Measurements from ENCODE around the gene STX10.

Gene STX10

DNA sequence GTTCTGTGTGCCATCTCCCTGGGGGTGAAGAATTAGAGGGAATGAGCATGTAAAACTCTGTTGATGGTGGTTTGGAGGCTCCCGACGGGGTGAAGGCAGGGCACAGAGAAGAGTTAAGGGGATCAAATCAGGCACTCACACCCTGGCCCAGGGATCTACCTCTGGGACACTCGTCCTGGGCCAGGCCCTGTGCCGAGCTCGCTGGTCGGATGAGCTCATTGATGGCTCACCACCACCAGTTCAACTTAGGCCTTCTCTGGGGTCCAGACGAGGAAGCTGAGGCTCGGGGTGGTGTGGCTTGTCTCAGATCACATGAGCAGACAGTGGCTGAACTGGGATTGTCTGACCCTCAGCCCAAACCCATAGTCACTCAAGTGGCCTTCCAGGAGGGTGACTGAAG, 30.5 kb downstream of the STX10 start:
- no peak for DNase-seq (ENCODE audit: low read depth in 3 of 3)

DNA sequence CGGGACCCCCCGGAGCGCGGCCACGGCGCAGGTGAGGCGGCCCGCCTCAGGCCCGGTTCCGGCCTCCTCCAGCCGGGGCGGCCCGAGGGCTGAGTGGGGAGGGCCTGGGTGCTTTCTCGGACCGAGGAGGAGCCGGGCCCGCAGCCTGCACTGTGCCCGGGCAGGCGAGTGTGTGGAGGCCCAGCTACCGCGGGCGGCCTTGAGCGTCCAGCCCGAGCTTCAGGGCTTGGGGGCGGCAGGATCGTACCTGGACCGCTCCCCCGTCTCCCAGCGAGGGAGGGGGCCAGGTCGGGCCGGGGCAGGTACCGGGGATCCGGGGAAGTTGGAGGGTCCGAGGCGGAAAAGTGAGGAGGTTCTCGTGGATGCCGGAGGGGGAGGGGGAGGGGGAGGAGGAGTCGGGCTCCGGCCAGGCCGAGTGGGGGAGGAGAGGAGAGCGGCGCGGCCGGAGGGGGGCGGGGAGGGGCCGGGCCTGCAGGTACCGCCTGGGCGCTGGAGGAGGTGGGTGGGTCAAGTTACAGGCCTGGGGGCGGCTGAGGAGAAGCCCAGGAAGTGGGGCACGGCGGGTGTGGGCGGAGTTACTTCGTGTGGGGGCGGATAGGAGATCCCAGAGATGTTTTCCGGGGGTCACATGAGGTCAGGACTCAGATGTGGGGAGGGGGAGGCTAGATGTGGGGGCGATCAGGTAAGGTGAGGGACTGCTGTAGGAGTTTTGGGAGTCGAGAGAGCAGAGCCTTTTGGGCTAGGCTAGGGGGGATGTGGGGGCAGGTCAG, 31.6 kb downstream of the STX10 start:
- DNase-seq (ENCODE audit: low read depth in 3 of 3): no peak

DNA sequence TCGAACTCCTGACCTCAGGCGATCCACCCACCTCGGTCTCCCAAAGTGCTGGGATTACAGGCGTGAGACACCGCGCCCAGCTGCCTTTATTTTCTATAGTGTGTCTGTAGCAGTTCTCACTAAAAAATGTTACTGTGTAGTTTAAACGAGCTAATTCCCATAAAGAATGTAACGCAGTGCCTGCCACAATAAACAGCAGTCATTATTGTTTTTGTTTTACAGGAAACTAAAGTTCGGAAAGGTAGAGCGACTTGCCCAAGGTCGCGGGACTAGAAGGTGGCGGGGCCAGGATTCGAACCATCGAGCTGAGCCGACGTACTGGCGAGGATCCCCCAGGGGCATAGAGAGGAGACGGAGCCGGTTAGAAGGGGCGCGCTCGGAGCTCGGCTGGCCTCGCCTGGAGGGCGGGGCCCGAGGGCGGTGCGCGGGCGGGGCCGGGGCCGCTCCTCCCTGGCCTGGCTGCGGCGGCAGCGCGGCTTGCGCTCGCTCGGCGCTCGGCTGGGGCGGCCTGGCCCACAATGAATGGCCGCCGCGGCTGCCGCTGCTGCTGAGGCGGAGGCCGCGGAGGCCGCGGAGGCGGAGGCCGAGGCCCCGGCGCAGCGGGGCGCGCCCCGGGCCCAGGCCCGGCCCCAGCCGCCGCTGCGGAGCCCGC, 32.3 kb downstream of the STX10 start, which contains the start of gene NACC1:
Gene NACC1, plus strand, starts transcription at position 493 of the 652 bp plus-strand sequence. CDS start 16,944 bp downstream, outside the sequence.
- DNase-seq (ENCODE audit: low read depth in 3 of 3): peak; percentile 85 to 87 (median 87)

DNA sequence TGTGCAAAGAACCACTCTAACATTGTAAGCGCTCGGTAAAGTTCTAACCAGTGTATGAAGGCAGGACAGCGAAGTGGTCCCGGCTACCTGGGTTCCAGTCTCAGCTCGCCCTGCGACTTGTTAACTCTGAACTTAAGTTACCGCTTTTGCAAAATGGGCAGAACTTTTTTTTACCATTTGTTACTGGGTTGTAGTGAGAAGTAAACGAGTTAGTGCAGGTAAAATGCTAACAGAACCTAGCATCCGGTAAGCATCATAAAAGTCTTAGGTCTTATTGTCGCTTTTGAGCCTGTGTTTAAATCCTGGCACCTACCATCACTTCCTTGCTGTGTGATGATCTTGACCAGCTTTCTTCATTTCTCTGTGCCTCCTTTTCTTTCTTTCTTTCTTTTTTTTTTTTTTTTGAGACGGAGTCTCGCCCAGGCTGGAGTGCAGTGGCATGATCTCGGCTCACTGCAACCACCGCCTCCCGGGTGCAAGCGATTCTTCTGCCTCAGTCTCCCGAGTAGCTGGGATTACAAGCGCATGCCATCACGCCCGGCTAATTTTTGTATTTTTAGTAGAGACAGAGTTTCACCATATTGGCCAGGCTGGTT, 32.9 kb downstream of the STX10 start:
- DNase-seq (ENCODE audit: low read depth in 3 of 3): no peak

DNA sequence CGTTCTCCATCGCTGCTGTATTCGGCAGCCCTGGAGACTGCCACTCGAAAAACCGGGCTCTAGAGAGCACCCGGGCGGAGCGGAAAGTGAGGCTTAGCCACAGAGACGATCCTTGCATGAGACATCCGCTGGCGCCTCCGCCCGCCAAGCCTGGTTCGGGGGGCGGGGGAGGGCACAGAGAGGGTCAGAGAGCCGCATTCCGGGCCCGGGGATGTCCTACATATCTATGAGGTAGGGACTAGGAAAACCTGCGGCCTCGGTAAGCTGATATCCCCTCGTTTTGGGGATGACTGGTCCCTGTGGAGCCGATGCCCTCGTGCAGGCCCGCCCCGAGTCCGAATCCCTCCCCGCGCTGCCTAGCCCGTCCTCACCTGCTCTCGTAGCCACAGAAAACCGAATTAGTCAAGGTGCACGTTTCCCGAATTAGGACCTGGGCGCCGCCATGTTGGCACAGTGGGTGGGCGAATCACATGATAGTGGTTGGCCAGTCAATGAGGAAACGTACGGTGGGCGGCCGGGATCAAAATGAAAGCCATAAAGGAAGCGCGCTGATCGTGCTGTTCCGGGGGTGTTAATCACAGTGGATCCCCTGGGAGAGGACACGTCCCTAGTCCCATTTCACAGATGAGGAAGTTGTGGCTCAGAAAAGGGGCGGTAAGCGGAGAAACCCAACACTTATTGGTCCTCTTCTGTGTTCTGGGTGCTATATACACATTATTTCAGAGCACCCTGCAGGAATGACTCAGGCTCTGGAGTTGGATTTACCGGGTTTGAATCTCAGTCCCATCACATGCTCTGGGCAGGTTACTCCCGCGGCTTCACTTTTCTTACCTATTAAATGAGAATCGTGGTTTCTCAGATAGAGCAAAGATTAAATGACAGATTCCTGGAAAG, 33.6 kb downstream of the STX10 start, which contains the start of gene TRMT1:
Gene TRMT1, minus strand, starts transcription at position 459 of the 894 bp plus-strand sequence. Its CDS starts 341 bp downstream, at position 118.
- DNase-seq (ENCODE audit: low read depth in 3 of 3): peak; percentile 88 to 91 (median 90)

DNA sequence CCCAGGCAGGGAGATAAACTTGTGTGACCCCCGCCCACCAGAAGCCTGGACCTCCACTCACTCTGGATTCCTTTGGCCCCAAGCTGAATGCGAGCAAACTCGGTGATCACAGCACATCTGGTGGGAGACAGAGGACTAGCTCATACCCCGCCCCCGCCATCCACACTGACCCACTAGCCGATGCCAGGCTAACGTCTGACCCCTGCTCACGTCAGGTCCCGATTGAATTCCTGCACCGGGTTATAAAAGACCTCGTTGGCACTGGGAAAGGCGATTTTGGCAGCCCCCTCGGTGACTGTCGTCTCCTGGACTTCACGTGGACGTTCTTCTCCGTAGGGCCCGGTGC, 34.3 kb downstream of the STX10 start:
- no peak for DNase-seq (ENCODE audit: low read depth in 3 of 3)

DNA sequence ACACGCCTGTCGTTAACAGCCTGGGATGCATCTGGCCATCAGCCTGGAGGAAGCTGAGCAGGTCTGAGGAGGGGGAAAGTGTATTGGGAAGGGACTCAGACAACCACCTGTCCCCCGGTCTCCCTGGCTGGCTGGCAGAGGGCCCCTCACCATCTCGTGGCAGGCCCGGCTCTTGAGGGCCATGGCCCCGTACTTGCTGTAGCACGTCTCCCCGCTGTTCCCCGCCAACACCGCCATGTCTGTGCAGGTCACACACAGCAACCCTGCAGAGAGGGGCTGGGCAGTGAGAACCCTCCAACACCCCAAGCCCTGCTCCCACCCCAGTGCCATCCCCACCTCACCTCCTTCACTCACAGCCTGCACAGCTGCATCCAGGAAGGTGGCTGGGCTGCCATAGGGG, 37.6 kb downstream of the STX10 start:
- no peak for DNase-seq (ENCODE audit: low read depth in 3 of 3)

DNA sequence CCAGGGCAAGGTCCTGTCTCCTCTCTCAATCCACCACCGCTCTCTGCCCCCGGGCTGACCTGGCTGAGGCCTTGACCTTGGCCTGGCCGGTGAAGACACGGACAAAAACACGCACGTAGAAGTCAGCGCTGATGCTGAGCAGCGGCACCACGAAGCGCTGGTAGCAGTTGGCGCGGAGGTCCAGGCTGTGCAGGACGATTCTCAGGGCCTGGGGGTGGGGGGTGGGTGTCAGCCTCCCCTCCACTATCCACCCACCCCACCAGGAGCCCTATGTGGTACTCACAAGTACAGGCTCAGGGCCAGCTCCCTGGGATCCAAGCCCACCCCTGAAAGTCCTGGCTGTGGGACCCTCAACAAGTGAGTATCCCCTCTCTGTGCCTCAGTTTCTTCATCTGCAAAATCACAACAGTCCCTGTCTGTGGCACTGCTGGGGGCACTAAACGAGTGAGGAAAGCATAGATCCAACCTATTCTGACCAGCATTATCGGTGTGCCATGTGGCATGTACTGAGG, 40.0 kb downstream of the STX10 start:
- DNase-seq (ENCODE audit: low read depth in 3 of 3): no peak

DNA sequence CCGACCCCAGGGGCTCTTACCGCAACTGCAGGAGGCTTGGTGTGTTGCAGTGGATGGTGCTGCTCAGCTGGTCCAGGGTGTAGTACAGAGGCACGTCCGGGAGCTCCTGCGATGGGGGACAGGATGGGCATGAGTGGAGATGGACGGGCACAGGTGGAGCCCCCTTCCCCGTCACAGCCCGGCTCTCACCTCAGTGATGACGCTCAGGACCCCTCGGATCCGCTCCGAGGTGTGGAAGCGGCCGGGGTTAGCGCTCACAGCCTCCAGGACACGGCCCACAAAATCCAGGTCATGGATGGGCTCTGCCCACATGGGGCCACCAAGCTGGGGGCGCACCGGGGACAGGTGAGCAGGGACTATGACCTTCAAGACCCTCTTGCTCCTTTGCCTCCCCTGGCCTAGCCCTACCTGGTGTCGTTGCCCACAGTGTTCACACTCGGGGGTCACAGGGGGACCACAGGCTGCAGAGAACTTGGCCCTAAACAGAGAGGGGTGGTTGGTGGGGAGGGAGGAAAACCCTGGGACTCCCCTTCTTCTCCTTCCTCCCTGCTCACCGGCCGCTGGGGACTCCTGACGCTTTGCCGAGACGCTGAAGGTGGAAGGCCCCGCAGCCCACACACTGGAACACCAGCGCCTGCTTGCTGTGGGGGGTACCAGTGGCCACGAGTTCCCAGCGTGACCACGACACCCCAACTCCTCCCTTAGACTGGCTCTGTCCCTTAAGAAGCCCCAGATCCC, 40.6 kb downstream of the STX10 start:
- DNase-seq (ENCODE audit: low read depth in 3 of 3): no peak

DNA sequence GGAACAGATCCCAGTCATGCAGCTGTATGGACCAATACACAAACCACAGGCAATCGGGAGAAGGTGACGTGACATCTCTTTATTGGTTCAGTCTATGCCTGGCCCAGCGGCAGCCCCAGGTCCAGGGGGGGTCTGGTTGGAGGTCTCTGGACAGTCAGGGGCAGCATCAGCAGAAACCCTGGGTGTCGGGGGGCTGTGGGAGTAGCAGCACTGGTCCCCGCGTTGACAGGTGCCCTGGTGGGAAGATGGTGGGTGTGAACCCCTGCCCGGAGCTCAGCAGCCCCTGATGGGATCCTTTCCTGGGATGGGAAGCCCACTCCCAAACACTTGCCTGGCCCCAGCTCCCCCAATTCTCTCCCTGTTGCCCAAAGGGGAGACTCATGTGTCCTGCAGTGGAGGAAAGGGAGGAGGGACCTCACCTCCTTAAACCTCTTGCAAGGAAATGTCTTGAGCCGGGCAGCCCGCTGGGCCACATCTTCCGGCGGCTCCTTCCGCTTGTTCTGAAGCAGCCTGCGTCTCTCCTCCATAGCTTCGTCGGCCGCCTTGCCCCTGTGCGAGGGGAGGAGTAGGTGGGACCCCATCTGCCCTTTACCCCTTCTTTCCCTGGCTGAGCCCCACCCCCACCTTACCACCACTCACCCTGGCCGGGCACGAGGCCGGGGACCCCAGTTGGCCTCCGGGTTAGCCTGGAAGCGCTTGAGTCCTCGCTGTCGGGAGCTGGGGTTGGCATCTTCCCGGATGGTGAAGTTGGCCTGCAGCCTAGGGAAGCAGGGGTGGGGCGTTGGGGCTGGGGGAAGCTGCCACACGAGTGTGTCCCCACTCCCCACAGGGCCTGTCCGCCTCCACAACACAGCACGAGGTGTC, 45.1 kb downstream of the STX10 start:
- DNase-seq (ENCODE audit: low read depth in 3 of 3): no peak

DNA sequence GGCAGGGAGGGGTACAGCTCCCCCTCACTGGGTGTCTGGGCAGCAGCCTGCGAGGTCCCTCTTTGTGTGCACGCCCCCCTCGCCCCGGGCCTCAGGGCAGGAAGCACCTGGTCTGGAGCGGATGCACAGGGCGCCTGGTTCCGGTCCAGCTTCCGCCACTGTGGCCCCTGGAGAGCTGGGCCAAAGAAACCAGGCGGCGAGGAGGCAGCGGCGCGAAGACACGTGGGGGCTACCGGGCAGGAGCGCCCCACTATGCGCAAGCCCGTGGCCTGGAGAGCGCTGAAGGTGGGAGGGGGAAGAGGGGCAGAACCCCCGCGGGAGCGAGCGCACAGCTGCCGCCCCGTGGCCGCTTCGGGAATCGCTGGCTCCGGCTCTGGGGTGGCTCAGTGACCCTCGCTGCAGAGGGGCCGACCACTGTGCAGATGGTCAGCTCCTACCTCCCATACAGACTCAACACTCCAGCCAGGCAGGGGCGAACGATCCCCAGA, 45.8 kb downstream of the STX10 start:
- DNase-seq (ENCODE audit: low read depth in 3 of 3): peak; percentile 38 to 65 (median 54)

DNA sequence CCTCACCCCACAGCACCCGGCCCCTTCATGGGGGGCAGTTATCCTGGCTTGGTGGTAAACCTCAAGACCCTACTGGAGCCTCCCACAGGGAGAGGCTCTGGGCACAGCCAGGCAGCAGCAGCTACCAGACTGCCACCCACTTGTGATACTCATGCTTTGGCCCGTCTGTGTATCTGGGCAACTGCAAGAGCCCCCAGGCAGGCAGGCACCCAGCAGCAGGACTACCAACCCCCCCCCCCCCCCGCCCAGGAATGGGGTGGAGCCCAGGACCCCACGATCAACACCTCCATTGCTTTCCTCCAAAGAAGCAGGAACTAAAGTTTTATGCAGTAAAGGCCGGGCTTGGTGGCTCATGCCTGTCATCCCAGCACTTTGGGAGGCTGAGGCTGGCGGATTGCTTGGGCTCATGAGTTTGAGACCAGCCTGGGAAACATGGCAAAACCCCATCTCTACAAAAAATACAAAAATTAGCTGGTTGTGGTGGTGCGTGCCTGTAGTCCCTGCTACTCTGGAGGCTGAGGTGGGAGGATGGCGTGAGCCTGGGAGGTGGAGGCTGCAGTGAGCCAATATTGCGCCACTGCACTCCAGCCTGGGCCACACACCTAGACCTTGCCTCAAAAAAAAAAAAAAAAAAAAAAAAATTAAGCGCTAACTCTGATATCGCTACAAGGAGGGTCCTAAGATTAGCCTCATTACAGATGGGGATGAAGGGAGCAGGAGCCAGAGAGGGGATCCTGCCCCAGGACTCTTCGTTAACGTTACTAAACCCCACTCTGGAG, 46.4 kb downstream of the STX10 start:
- DNase-seq (ENCODE audit: low read depth in 3 of 3): no peak

DNA sequence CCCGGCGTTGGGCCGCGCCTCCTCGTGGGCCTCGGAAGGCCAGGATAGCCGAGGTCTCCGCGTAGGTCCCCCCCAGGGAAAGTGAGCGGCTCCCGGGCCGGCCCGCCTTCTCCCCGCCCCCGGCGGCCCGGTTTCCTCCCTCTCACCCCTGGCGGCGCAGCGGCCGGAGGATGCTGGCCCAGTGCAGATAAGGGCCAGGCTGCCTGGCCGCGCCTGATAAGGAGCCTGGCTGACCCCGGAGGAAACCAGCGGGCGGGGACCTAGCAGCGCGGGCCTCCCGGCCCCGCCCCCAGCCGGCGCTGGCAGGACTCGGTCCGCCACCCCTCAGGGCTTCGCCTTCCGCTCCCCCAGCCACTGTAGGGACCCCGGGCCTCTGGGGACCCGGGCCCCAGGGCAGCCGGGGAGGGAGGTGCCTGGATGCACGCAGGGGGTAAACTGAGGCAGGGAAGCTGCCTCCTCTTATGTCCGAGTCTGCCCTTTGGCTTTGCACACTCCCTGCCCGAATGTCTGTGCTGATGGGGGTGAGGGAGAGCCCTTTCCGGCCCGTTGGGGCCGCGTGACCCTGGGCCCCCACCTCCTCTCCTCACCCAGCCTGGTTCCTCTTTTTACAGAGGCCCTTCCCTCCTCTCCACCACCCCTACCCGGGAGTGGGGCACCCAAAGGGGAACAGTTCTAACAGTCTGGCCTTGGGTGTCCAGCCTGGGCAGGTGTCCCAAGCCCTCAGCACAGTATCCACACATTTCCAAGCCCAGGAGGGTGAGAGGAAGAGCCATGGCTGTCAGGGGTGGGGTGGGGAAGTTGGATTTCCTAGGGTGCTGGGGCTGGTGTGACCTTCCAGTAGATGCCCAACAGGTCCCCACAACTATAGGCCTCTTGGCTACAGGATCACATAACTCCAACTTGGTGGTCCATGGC, 47.3 kb downstream of the STX10 start, which contains the start of gene LYL1:
Gene LYL1, minus strand, starts transcription at position 193 of the 915 bp plus-strand sequence. CDS start 1,687 bp downstream, outside the sequence.
- DNase-seq (ENCODE audit: low read depth in 3 of 3): no peak

DNA sequence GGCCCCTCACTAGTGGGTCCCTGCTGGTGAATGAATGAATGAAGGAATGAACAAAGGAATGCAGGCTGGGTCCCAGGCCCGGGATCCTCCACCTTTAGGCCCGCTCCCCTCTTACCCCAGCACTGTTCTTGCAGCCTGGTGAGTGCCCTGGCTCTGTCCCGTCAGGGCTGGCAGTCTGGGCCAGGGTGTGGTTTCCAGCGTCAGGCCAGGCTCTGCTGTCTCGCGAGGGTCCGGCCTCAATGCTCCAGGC, 47.8 kb downstream of the STX10 start:
- DNase-seq (ENCODE audit: low read depth in 3 of 3): no peak

DNA sequence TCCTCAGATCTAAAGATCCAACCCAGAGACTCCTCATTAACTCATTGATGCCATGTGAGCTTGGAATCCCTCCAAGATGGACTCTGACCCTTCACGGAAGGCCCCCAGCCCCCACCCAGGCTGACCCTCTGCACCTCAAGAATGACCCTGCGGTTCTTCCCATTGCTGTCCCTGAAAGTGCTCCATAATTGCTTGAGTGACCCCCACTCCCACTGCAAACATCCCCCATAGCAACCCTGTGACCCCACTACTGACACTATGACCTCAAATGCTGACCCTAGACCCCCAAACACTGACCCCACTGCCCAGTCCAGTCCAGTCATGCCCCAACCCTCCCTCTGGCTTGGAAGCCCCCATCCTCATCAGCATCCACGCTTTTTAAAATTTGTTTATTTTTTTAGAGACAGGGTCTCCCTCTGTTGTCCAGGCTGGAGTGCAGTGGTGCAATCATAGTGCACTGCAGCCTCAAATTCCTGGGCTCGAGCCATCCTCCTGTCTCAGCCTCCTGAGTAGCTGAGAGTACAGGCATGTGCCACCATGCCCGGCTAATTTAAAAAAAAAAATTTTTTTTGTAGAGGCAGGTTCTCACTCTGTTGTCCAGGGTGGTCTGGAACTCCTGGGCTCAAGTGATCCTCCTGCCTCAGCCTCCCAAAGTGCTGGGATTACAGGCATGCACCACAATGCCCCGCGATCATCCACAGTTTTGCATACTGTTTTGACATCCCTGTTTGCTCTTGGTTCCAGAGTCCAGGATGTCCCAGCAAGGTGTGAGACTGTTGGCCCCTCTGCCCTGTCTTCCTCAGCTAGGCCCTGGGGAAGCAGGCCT, 48.4 kb downstream of the STX10 start:
- no peak for DNase-seq (ENCODE audit: low read depth in 3 of 3)

DNA sequence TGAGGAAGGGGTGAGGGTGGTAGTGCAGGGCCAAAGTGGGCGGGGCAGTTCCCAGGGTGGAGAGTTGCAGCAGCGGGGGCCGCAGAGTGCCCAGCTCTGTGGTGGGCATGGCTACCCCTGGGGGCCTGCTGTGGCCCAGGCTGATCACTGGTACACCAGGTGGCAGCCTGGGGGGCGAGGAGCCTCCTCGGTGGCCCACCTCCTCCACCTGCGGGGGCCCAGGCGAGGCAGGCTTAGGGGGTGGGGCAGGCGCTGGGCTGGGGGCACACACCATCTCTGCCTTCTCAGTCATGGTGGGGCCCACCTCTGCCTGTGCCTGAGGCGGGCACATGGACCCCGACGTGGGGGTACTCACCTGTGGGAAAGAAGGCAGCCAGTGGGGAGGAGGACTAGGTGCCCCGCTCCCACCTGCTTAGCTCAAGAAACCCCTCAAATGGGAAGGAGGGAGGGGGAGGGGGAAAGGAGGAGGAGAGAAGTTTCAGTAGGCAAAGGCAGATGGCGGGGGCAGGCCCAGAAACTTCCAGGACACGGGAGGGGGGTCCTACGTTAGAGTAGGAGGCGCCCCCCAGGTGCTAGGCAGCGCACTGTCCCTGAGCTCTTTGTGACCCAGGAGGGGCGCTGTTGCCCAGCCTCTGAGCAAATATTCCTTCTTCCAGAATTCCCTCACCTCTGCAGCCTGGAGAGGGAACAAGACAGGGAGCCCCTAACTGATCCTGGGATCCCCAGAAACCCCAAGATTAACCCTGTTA, 49.2 kb downstream of the STX10 start:
- no peak for DNase-seq (ENCODE audit: low read depth in 3 of 3)
